ENCODE measurements around the gene CCDC85C. TPM values are rescaled to one million over a fixed set of nuclear protein-coding genes. Genes with fewer than 3 reads are reported as not detected.

Gene CCDC85C
- total and polyA plus RNA-seq, 2 experiments from 2014 or later, result 4.5 to 24.9 TPM

- no peak overlapping the region for H2AFZ ChIP-seq
- H3K36me3 ChIP-seq (ENCODE audit: insufficient read depth), result no peaks in the 10 kb centered on the region
- H4K20me1 ChIP-seq (replicated peaks; ENCODE audit: insufficient read depth), result no peaks in the 10 kb centered on the region
- no peaks in the 10 kb centered on the region for H3K9me3 Mint-ChIP-seq
- TF ChIP-seq REST (IDR thresholded peaks at IDR 0.05; ENCODE audit: unreplicated experiment), result no peak
- no peak for TF ChIP-seq ZNF331 (CRISPR knock-in tag; IDR thresholded peaks at IDR 0.05; ENCODE audit: low read depth)
- TF ChIP-seq ZNF114 (CRISPR knock-in tag; IDR thresholded peaks at IDR 0.05), result no peak
- no peak for TF ChIP-seq POLR2AphosphoS5 (IDR thresholded peaks at IDR 0.05; ENCODE audit: low read depth)
- TF ChIP-seq EZH2 (IDR thresholded peaks at IDR 0.05; ENCODE audit: low read depth, unreplicated experiment), result no peak
- TF ChIP-seq NANOG (IDR thresholded peaks at IDR 0.05; ENCODE audit: borderline replicate concordance), result no peak
- no peak for TF ChIP-seq CTCF (conservative IDR thresholded peaks at IDR 0.05; ENCODE audit: low read depth in 2 of 2)
- TF ChIP-seq ZNF462 (CRISPR knock-in tag; IDR thresholded peaks at IDR 0.05), result no peak
- TF ChIP-seq CREB1 (CRISPR knock-in tag; IDR thresholded peaks at IDR 0.05; ENCODE audit: low read depth), result no peak
- no peak for TF ChIP-seq JUNB (IDR thresholded peaks at IDR 0.05; ENCODE audit: unreplicated experiment)
- TF ChIP-seq STAT1 (IDR thresholded peaks at IDR 0.05; ENCODE audit: unreplicated experiment), result no peak
- no peak for TF ChIP-seq EZH2phosphoT487 (IDR thresholded peaks at IDR 0.05; ENCODE audit: unreplicated experiment)
- H3F3A ChIP-seq (replicated peaks; ENCODE audit: low read depth), result no peaks in the 10 kb centered on the region
- H3K36me3 Mint-ChIP-seq (ENCODE audit: low read depth), result no peaks in the 10 kb centered on the region
- H3K27ac ChIP-seq (ENCODE audit: low read depth), result no peak overlapping the region
- no peak overlapping the region for H3K4me2 ChIP-seq
- no peak overlapping the region for H3K4me3 ChIP-seq
- H3K79me2 ChIP-seq (replicated peaks; ENCODE audit: insufficient read depth), result no peaks in the 10 kb centered on the region
- H3K27ac Mint-ChIP-seq, result no peak overlapping the region
- DNase-seq (ENCODE audit: low spot score) (no peak), ATAC-seq (no peak)
- peaks cover 6% of the 10 kb centered on the region for H3K4me1 Mint-ChIP-seq
- no peaks in the 10 kb centered on the region for H3K4me1 ChIP-seq (ENCODE audit: insufficient read depth)
- no peaks in the 10 kb centered on the region for H3K27me3 ChIP-seq (ENCODE audit: insufficient read depth)
- no peaks in the 10 kb centered on the region for H3K9me2 ChIP-seq (ENCODE audit: insufficient read depth)
- no peak overlapping the region for H3K4me3 Mint-ChIP-seq
- H3K27me3 Mint-ChIP-seq (ENCODE audit: insufficient read depth, low read depth, poor library complexity), result peaks cover 4% of the 10 kb centered on the region
Measured at GRCh38 chr14:99616832-99617800, 13.1 kb upstream of the CCDC85C start.
